Body of pancreas (tissue), 4 donors: ENCODE results near the gene UBE2I.

ENCODE experiments used
- CTCF ChIP-seq, 7 experiments: fragments of 450-650 bp in 4 of 7; fragments of 200-600 bp in 3 of 7; sonication (generic) in 3 of 7; IDR thresholded peaks; one replicate each; pipeline ENCODE4 v1.5.1; 2016 to 2019; ENCODE audit warnings: antibody characterized with exemption in 7 of 7
- POLR2A ChIP-seq, 3 donors: fragments of 450-650 bp; IDR thresholded peaks; one replicate each; pipeline ENCODE4 v1.6.1; 2016; ENCODE audit warnings: antibody characterized with exemption in 3 of 3, mild to moderate bottlenecking in 2 of 3

- TF ChIP-seq POLR2A (IDR thresholded peaks at IDR 0.05), result no peak
- TF ChIP-seq CTCF (IDR thresholded peaks at IDR 0.05), result no peak
These were observed 17.0 kb downstream of the UBE2I start for GRCh38 chr16:1326391-1326790.
